ENCODE measurements around the gene THEM4. TPM values are rescaled to one million over a fixed set of nuclear protein-coding genes. Genes with fewer than 3 reads are reported as not detected.
A peak's percentile ranks its signal among the peaks of the same experiment; 100 is the strongest.

The THEM4 gene
- total RNA-seq, 3 donors from 2014 or later (not counting 1 experiment from before 2014, with no cell fraction given), result 11.9 to 16.2 (median 15.5) TPM

GRCh38 chr1:151829352-151830046, 79.8 kb downstream of the THEM4 start:
- Histone ChIP-seq H3K9me3 (ENCODE audit: control insufficient read depth, insufficient read depth, low read length) (no peaks in the 10 kb centered on the region), H3K4me1 (ENCODE audit: control insufficient read depth, insufficient read depth, low read length) (peaks cover 69% of the 10 kb centered on the region), H3K27me3 (ENCODE audit: control insufficient read depth, insufficient read depth, low read length) (no peaks in the 10 kb centered on the region), H3K4me3 (ENCODE audit: low read length) (no peak overlapping the region), H3K27ac (ENCODE audit: low read length) (peak overlapping the region; percentile 29), H3K36me3 (ENCODE audit: control insufficient read depth, insufficient read depth, low read length) (no peaks in the 10 kb centered on the region)
- DNase-seq (no peak), ATAC-seq (no peak)
- Mint-ChIP-seq H3K9me3 (no peaks in the 10 kb centered on the region), H3K36me3 (no peaks in the 10 kb centered on the region), H3K4me1 (peaks cover 17 to 52% of the 10 kb centered on the region in 2 donors), H3K27ac (peak overlapping the region in 1 of 2 donors; percentile 28), H3K27me3 (ENCODE audit: low read depth in 2 of 2) (peaks cover 0 to 8% of the 10 kb centered on the region in 2 donors), H3K4me3 (peak overlapping the region; percentile 53)
- 30% methylated on average over 4 of the region's 4 CpGs for WGBS (ENCODE audit: insufficient coverage)
- intact Hi-C loops (cut with micrococcal nuclease), result no loop called here
- TF ChIP-seq, protein P1, sequence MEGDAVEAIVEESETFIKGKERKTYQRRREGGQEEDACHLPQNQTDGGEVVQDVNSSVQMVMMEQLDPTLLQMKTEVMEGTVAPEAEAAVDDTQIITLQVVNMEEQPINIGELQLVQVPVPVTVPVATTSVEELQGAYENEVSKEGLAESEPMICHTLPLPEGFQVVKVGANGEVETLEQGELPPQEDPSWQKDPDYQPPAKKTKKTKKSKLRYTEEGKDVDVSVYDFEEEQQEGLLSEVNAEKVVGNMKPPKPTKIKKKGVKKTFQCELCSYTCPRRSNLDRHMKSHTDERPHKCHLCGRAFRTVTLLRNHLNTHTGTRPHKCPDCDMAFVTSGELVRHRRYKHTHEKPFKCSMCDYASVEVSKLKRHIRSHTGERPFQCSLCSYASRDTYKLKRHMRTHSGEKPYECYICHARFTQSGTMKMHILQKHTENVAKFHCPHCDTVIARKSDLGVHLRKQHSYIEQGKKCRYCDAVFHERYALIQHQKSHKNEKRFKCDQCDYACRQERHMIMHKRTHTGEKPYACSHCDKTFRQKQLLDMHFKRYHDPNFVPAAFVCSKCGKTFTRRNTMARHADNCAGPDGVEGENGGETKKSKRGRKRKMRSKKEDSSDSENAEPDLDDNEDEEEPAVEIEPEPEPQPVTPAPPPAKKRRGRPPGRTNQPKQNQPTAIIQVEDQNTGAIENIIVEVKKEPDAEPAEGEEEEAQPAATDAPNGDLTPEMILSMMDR (IDR thresholded peaks at IDR 0.05), result no peak

GRCh38 chr1:151828921-151829320, 80.4 kb downstream of the THEM4 start:
- Histone ChIP-seq H3K4me3 (ENCODE audit: low read length) (no peak overlapping the region), H3K9me3 (ENCODE audit: control insufficient read depth, insufficient read depth, low read length) (no peaks in the 10 kb centered on the region), H3K27ac (ENCODE audit: low read length) (peak overlapping the region; percentile 29), H3K36me3 (ENCODE audit: control insufficient read depth, insufficient read depth, low read length) (no peaks in the 10 kb centered on the region), H3K4me1 (ENCODE audit: control insufficient read depth, insufficient read depth, low read length) (peaks cover 63% of the 10 kb centered on the region), H3K27me3 (ENCODE audit: control insufficient read depth, insufficient read depth, low read length) (no peaks in the 10 kb centered on the region)
- DNase-seq, result peak in 1 of 2 donors; percentile 45
- intact Hi-C loops (cut with micrococcal nuclease), result no loop called here
- H3K27ac Mint-ChIP-seq, result peak overlapping the region in 1 of 2 donors; percentile 28
- TF ChIP-seq, protein P1 (IDR thresholded peaks at IDR 0.05), result no peak
- H3K36me3 Mint-ChIP-seq, result no peaks in the 10 kb centered on the region
- 4% methylated on average over 12 of the region's 12 CpGs for WGBS (ENCODE audit: insufficient coverage)
- H3K27me3 Mint-ChIP-seq (ENCODE audit: low read depth in 2 of 2), result peaks cover 0 to 8% of the 10 kb centered on the region in 2 donors
- peaks cover 17 to 52% of the 10 kb centered on the region in 2 donors for H3K4me1 Mint-ChIP-seq
- ATAC-seq, result peak in 1 of 3 donors; percentile 17
- peak overlapping the region; percentile 53 for H3K4me3 Mint-ChIP-seq
- H3K9me3 Mint-ChIP-seq, result no peaks in the 10 kb centered on the region

GRCh38 chr1:151827853-151828252, 81.5 kb downstream of the THEM4 start:
- H3K27ac Mint-ChIP-seq, result no peak overlapping the region
- DNase-seq (peak in 1 of 2 donors; percentile 40), ATAC-seq (no peak)
- no peaks in the 10 kb centered on the region for H3K36me3 Mint-ChIP-seq
- peak overlapping the region; percentile 50 for H3K27ac ChIP-seq (ENCODE audit: low read length)
- H3K27me3 Mint-ChIP-seq (ENCODE audit: low read depth in 2 of 2), result peaks cover 0 to 7% of the 10 kb centered on the region in 2 donors
- no peaks in the 10 kb centered on the region for H3K36me3 ChIP-seq (ENCODE audit: control insufficient read depth, insufficient read depth, low read length)
- H3K4me1 ChIP-seq (ENCODE audit: control insufficient read depth, insufficient read depth, low read length), result peaks cover 55% of the 10 kb centered on the region
- no peaks in the 10 kb centered on the region for H3K27me3 ChIP-seq (ENCODE audit: control insufficient read depth, insufficient read depth, low read length)
- peaks cover 17 to 45% of the 10 kb centered on the region in 2 donors for H3K4me1 Mint-ChIP-seq
- H3K9me3 Mint-ChIP-seq, result no peaks in the 10 kb centered on the region
- H3K4me3 Mint-ChIP-seq, result peak overlapping the region; percentile 45
- no peaks in the 10 kb centered on the region for H3K9me3 ChIP-seq (ENCODE audit: control insufficient read depth, insufficient read depth, low read length)
- intact Hi-C loops (cut with micrococcal nuclease), result no loop called here
- no peak overlapping the region for H3K4me3 ChIP-seq (ENCODE audit: low read length)
- 32% methylated on average over 8 of the region's 9 CpGs for WGBS (ENCODE audit: insufficient coverage)
- TF ChIP-seq, protein P1 (IDR thresholded peaks at IDR 0.05), result no peak
